ENCODE data around the gene ABTB2.

DNA sequence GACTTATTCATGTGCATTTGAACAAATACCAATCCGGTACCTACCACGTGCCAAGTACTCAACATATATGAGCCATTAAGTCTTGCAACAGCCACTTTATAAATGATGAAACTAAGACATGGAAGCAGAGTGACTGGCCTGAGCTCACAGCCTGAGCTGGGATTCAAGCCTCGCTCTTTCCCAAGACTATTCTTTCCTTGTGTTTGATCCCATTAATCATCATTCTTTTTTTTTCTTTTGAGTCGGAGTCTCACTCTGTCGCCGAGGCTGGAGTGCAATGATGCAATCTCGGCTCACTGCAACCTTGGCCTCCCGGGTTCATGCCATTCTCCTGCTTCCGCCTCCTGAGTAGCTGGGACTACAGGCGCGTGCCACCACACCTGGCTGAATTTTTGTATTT lies 119.3 kb downstream of the ABTB2 start:
- TF ChIP-seq, protein P1, sequence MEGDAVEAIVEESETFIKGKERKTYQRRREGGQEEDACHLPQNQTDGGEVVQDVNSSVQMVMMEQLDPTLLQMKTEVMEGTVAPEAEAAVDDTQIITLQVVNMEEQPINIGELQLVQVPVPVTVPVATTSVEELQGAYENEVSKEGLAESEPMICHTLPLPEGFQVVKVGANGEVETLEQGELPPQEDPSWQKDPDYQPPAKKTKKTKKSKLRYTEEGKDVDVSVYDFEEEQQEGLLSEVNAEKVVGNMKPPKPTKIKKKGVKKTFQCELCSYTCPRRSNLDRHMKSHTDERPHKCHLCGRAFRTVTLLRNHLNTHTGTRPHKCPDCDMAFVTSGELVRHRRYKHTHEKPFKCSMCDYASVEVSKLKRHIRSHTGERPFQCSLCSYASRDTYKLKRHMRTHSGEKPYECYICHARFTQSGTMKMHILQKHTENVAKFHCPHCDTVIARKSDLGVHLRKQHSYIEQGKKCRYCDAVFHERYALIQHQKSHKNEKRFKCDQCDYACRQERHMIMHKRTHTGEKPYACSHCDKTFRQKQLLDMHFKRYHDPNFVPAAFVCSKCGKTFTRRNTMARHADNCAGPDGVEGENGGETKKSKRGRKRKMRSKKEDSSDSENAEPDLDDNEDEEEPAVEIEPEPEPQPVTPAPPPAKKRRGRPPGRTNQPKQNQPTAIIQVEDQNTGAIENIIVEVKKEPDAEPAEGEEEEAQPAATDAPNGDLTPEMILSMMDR (IDR thresholded peaks at IDR 0.05) = no peak
- TF ChIP-seq POLR2A (IDR thresholded peaks at IDR 0.05) = no peak

Measured in right lobe of liver (tissue), 4 donors.